A673 (cell line): ENCODE data around the gene TMEM38A.

Experiments
- CTCF ChIP-seq: fragments of 300-800, 200-600 bp; sonication (generic); conservative IDR thresholded peaks from 2 replicates; pipeline ENCODE4 v1.5.1; 2017; ENCODE audit warnings: low read depth, mild to moderate bottlenecking, antibody characterized with exemption, low read length, moderate library complexity, mixed read lengths
- EZH2 ChIP-seq: fragments of 200-600 bp; sonication (generic); IDR thresholded peaks from 2 replicates; pipeline ENCODE4 v1.6.1; 2017; ENCODE audit warnings: borderline replicate concordance, low read depth, mild to moderate bottlenecking, mixed read lengths, antibody characterized with exemption, low read length; ENCODE audit not compliant: poor library complexity, severe bottlenecking

DNA sequence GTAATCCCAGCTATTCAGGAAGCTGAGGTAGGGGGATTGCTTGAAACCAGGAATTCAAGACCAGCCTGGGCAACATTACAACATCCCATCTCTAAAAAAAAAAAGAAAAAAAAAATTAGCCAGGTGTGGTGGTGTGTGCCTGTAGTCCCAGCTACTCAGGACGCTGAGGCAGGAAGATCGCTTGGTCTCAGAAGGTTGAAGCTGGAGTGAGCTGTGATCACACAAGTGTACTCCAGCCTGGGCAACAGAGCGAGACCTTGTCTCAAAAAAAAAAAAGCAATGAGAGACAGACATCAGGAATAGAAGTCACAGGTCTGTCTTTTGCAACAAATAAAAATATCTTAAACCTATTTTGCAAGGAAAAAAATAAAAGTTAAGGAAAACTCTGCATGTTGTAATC is 23.3 kb downstream of the TMEM38A start:
- TF ChIP-seq CTCF (no peak), EZH2 (no peak)
